SKM-1 treated with dmso at 0.1 percent for 144 hours (cell line): ENCODE data around the gene WDR5.
"Not testable (repeated sequence)": the region's sequence is repeated elsewhere in the genome, so short reads cannot be mapped to it uniquely, and the experiment has no call there.

Experiments
- DNase-seq: peaks from one replicate; lab custom pipeline; 2025; ENCODE audit not compliant: unreplicated experiment; lab: John Stamatoyannopoulos, UW

The WDR5 gene

GRCh38 chr9:134135343-134136117 lies at the start of gene WDR5:
Gene WDR5, plus strand, starts transcription at chr9:134136082. Its CDS starts 3,796 bp downstream, at chr9:134139878.
- peak; percentile 85 for DNase-seq

GRCh38 chr9:134088063-134088725 lies 47.7 kb upstream of the WDR5 start:
- no peak for DNase-seq

- no peak for DNase-seq
These were observed 45.9 kb upstream of the WDR5 start for GRCh38 chr9:134089972-134090371.

GRCh38 chr9:134099123-134099761 lies 36.6 kb upstream of the WDR5 start:
- peak; percentile 56 for DNase-seq

GRCh38 chr9:134100040-134100439 lies 35.8 kb upstream of the WDR5 start:
- no peak for DNase-seq

- not testable (repeated sequence) for DNase-seq
These were observed 34.7 kb upstream of the WDR5 start for GRCh38 chr9:134101133-134101532.

GRCh38 chr9:134101623-134102149 lies 34.2 kb upstream of the WDR5 start:
- DNase-seq, result no peak

GRCh38 chr9:134103391-134103998 lies 32.4 kb upstream of the WDR5 start:
- DNase-seq, result no peak

GRCh38 chr9:134111064-134111463 lies 24.8 kb upstream of the WDR5 start:
- no peak for DNase-seq

GRCh38 chr9:134112561-134112960 lies 23.3 kb upstream of the WDR5 start:
- no peak for DNase-seq

GRCh38 chr9:134118972-134119371 lies 16.9 kb upstream of the WDR5 start:
- DNase-seq, result not testable (repeated sequence)

- DNase-seq, result peak; percentile 25
These were observed 12.1 kb upstream of the WDR5 start for GRCh38 chr9:134123764-134124128.

- DNase-seq, result no peak
These were observed 10.3 kb upstream of the WDR5 start for GRCh38 chr9:134125413-134126095.

GRCh38 chr9:134126373-134126772 lies 9.5 kb upstream of the WDR5 start:
- no peak for DNase-seq

- no peak for DNase-seq
These were observed 8.8 kb upstream of the WDR5 start for GRCh38 chr9:134127065-134127580.

GRCh38 chr9:134127616-134128015 lies 8.3 kb upstream of the WDR5 start:
- DNase-seq, result no peak

- no peak for DNase-seq
These were observed 6.9 kb upstream of the WDR5 start for GRCh38 chr9:134128727-134129679.

GRCh38 chr9:134130503-134131375 lies 5.1 kb upstream of the WDR5 start:
- DNase-seq, result no peak
